HUES6 (cell line): ENCODE measurements around the gene EVL.
"Not testable (repeated sequence)": the region's sequence is repeated elsewhere in the genome, so short reads cannot be mapped to it uniquely, and the experiment has no call there.

ENCODE experiments used
- H3K27ac ChIP-seq: 2 replicates; pipeline ENCODE4 v1.7.0; 2013; ENCODE audit warnings: low read depth, mild to moderate bottlenecking, low read length, inconsistent platforms
- H3K27me3 ChIP-seq: 2 replicates; pipeline ENCODE4 v1.6.1; 2013; ENCODE audit warnings: low read length; ENCODE audit not compliant: control insufficient read depth, insufficient read depth
- H3K36me3 ChIP-seq: 2 replicates; pipeline ENCODE4 v1.6.1; 2013; ENCODE audit warnings: low read length; ENCODE audit not compliant: control insufficient read depth, insufficient read depth
- H3K4me1 ChIP-seq: 2 replicates; pipeline ENCODE4 v1.6.1; 2013; ENCODE audit warnings: low read length; ENCODE audit not compliant: control insufficient read depth, insufficient read depth
- H3K4me3 ChIP-seq: 2 replicates; pipeline ENCODE4 v1.5.1; 2013; ENCODE audit warnings: low read depth, low read length
- H3K9ac ChIP-seq: one replicate; pipeline ENCODE4 v1.6.1; 2013; ENCODE audit warnings: mild to moderate bottlenecking, low read length
- H3K9me3 ChIP-seq: 2 replicates; pipeline ENCODE4 v1.6.1; 2013; ENCODE audit warnings: low read depth, low read length; ENCODE audit not compliant: control insufficient read depth, insufficient read depth

EVL gene

DNA sequence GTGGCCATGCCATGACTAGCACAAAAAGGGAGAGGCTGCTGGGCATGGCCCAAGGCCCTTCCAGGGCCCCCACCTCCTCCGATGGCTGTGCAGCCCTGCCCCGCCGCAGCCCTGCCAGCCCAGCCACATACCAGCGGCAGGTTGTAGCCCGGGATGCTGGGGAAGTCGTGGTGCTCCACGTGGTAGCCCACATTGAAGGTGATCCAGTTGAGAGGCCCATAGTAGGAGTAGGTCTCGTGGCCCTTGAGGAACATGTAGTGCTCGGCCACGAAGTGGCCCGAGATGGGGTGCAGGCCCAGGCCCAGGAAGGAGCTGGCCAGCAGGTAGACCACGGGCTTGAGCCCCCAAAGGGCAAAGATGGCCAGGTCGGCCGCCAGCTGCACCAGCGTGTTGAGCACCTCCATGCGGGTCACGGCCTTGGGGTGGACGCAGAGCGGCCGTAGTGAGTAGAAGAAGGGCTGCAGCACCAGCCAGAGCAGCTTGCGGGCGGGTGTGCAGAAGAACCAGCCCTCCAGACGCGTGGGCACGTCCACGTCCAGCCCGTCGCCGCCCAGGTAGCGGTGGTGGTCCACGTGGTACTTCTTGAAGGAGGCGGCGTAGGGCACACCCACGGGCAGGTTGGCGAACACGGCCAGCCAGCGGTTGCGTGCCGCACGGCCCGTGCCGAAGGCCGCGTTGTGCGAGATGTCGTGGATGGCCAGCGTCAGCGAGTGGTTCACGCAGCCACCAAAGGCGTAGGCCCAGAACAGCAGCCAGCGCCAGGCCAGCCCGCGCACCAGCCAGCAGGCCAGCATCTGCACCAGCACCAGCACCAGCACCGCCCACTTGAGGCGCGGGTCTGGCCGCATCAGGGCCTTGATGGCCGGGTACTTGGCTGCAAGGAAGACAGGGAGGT lies 83.9 kb downstream of the EVL start:
- Histone ChIP-seq H3K4me1 (no peaks in the 10 kb centered on the region), H3K9ac (no peak overlapping the region), H3K27me3 (no peaks in the 10 kb centered on the region), H3K27ac (no peak overlapping the region), H3K36me3 (0 out of 2 replicates have a peak, but pooled peaks cover 2% of the 10 kb centered on the region), H3K4me3 (no peak overlapping the region), H3K9me3 (no peaks in the 10 kb centered on the region)

DNA sequence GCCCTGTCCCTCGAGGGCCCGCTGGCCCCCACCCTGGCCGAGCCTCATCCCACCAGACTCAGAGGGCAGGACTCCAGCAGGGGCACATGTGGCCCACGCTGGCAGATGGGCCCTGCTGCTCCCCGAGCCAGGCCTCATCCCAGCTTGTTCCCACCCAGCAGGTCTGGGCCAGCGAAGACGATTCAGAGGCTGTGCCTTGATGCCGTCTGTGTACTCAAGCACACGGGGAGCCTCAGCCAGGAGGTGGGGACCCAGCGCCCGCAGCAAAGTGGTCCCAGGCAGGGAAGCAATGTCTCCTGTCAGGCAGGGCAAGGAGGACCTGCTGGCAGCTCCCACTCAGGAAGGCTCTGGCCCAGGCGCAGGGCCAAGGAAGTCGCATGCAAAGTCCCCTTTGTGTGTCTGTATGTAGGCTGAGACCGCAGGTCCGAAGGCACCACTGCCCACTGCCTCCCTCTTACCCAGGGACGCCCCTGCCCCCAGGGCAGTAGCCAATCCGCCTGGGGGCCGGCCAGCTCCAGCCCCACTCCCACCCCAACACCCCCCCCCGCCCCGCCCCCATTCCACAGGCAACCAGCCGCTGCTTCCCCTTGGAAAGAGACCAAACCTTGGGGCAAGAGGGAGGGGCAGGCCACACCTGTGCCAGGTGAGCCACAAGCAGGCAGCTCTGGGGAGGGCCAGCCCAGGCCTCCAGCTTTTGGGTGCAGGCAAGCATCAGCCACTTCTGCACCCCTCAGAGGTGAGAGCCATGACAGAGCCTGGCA lies 84.8 kb downstream of the EVL start:
- no peaks in the 10 kb centered on the region for H3K36me3 ChIP-seq
- H3K4me1 ChIP-seq: no peaks in the 10 kb centered on the region
- H3K27ac ChIP-seq: no peak overlapping the region
- H3K4me3 ChIP-seq: no peak overlapping the region
- peaks cover 7% of the 10 kb centered on the region; the same call in 1 of the 2 replicates for H3K9me3 ChIP-seq
- H3K27me3 ChIP-seq: no peaks in the 10 kb centered on the region
- H3K9ac ChIP-seq: no peak overlapping the region

DNA sequence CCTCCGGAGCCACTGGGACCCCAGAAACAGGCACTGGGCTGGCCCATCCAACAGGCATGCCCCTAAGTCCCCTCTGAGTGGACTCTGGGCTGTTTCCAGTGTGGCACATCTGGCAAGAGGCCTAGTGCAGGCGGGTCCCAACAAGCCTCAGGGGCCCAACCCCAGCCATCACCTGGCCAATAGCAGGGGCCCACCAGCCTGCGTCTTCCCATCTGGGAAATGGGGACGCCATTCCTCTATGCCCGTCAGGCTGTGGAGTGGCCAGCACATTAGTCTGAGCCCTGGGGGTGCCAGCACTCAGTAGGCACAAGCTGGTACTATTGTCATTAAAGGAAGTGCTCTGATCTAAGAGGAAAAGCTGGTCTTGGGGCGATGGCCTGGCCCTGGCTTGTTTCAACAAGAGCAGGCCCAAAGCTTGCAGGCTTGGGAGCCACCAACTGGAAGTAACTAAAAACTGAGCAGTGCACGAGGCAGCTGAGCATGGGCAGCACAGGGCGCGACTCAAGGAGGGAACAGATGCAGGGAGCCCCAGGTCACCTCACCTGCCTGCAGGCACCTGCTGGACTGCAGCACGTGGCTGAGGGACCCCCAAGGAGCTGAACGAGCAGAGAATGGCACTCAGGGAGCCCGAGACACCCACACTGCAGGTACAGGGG lies 85.8 kb downstream of the EVL start:
- Histone ChIP-seq H3K27me3 (peaks cover 4% of the 10 kb centered on the region), H3K9me3 (peaks cover 7% of the 10 kb centered on the region; the same call in 1 of the 2 replicates), H3K9ac (no peak overlapping the region), H3K36me3 (no peaks in the 10 kb centered on the region), H3K4me1 (peaks cover 3% of the 10 kb centered on the region), H3K27ac (no peak overlapping the region), H3K4me3 (no peak overlapping the region)

DNA sequence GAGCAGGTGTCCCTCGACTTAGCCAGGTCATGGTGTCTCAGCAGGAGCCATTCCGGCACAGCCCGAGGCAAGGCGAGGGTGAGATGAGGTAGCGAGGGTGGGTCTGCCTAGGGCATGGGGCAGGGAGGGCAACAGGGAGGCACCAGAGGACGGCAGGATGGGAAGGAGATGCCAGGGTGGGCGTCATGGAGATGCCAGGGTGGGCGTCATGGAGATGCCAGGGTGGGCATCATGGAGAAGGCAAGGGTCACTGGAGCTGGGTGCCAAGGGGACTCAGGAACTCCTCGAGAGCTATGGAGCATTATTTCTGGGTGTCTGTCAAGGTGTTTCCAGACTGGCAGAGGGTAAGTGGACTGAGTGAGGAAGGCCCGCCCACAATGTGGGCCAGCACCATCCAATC lies 86.9 kb downstream of the EVL start:
- H3K9me3 ChIP-seq: peaks cover 7% of the 10 kb centered on the region; the same call in 1 of the 2 replicates
- no peaks in the 10 kb centered on the region for H3K36me3 ChIP-seq
- peaks cover 14% of the 10 kb centered on the region for H3K27me3 ChIP-seq
- no peak overlapping the region for H3K27ac ChIP-seq
- no peak overlapping the region for H3K4me3 ChIP-seq
- H3K4me1 ChIP-seq: peaks cover 3% of the 10 kb centered on the region
- no peak overlapping the region for H3K9ac ChIP-seq

DNA sequence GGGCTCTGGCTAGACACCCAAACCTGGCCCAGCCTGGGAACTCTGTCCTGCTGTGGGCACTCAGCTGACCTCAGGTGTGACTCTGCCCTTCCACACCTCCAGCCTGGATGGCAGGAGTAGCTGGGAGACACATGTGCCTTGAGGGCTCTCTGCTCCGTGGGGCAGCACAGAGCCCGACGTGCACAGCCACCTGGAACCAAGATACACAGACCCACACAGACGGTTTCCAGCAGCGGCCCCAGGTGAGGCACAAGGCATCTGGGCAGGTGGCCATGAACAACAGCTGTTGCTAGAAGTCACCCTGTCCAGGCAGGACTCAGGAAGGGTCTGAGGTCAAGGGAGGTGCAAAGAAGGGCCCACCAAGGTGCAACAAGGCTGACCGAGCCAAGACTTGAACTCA lies 88.3 kb downstream of the EVL start:
- Histone ChIP-seq H3K4me3 (no peak overlapping the region), H3K27ac (no peak overlapping the region), H3K9me3 (peaks cover 7% of the 10 kb centered on the region; the same call in 1 of the 2 replicates), H3K36me3 (no peaks in the 10 kb centered on the region), H3K27me3 (peaks cover 29% of the 10 kb centered on the region), H3K9ac (no peak overlapping the region), H3K4me1 (peaks cover 3% of the 10 kb centered on the region)

DNA sequence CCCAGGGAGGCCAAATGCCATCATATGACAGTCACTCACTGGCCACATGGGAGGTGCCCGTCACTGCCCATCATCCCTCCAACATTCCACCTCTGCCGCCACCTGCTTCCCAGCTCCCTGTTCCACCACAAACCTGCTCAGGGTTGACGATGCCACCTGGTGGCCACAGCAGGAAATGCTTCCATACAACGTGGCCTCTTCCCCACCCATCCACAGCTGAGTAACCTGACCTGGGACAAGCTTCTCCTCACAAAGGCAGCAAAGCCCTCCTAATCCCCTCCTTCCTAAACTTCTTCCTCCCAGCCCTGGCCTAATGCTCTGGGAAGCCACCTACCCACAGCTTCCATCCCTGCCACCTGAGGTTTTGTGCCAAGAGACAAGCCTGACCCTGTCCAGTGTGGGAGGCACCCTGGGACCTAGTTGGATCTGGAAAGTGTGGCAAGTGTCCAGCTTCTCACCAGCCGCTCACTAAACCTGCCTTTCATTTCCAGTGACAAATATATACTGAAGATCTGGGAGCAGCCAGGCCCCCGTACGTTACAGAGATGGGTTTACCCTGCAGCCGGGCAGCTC lies 89.9 kb downstream of the EVL start:
- Histone ChIP-seq H3K27me3 (peaks cover 44% of the 10 kb centered on the region), H3K9ac (no peak overlapping the region), H3K27ac (no peak overlapping the region), H3K9me3 (peaks cover 7% of the 10 kb centered on the region; the same call in 1 of the 2 replicates), H3K4me1 (peaks cover 3% of the 10 kb centered on the region), H3K4me3 (no peak overlapping the region), H3K36me3 (no peaks in the 10 kb centered on the region)

DNA sequence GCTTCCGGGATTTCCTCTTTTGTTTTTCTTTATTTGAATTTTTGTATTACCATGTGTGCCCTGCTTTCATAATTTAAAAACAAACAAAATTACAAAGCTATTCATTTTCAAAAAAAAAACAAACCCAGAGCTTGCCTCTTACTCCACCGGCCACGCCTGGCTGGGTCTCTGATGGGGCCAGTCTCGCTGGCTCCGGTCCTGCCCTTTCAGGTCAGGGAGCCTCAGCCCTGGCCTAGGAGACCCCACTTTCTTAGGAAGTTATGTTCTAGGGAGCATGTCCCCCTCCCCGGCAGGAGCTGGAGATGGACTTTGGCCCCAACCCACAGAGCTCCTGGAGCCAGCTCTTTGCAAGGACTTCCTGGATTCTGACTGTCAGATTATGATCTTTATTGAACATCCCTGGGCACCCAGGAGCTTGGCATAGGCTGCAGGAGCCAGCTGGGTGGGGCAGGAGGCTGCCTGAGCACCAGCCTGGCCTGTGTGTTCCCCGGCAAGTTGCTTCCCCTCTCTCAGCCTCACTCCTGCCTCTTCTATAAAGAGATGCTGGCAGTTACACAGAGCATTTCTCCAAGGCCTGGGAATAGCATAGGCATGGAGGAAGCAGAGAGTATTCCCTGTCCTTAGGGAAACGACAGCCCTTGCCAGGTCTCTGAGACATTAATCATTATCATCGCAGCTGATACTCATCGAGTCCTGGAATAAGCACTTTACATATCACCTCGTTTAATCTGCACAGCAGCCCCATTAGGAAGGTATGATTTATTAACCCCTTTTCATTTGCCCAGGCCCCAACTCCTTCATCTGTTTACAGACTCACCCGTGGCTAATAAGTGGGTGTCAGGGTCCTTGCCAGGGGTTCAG lies 90.8 kb downstream of the EVL start:
- Histone ChIP-seq H3K4me1 (peaks cover 3% of the 10 kb centered on the region), H3K4me3 (no peak overlapping the region), H3K36me3 (no peaks in the 10 kb centered on the region), H3K9ac (no peak overlapping the region), H3K27me3 (peaks cover 53% of the 10 kb centered on the region), H3K9me3 (peaks cover 7% of the 10 kb centered on the region; the same call in 1 of the 2 replicates), H3K27ac (no peak overlapping the region)

DNA sequence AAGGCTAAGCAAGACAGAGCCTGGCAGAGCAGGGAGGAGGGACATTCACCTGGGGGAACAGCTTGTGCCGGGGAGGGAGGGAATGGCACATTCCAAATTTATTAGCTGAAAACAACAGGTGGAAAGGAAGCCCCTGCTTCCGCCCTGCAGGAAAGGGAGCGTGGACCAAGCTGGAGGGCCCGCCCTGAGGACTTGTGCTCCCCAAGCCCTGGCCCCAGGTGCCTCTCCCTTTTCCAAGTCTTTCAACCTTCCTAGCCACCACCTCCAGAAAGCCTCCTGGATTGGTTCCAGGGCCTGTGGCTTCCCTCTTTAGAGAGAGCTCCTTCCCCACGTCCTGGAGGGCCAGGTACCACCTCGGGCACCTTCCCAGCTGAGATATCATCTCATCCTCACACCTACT lies 91.6 kb downstream of the EVL start:
- Histone ChIP-seq H3K4me1 (peaks cover 3% of the 10 kb centered on the region), H3K27ac (no peak overlapping the region), H3K9ac (no peak overlapping the region), H3K27me3 (peaks cover 59% of the 10 kb centered on the region), H3K9me3 (peaks cover 7% of the 10 kb centered on the region; the same call in 1 of the 2 replicates), H3K4me3 (no peak overlapping the region), H3K36me3 (no peaks in the 10 kb centered on the region)

DNA sequence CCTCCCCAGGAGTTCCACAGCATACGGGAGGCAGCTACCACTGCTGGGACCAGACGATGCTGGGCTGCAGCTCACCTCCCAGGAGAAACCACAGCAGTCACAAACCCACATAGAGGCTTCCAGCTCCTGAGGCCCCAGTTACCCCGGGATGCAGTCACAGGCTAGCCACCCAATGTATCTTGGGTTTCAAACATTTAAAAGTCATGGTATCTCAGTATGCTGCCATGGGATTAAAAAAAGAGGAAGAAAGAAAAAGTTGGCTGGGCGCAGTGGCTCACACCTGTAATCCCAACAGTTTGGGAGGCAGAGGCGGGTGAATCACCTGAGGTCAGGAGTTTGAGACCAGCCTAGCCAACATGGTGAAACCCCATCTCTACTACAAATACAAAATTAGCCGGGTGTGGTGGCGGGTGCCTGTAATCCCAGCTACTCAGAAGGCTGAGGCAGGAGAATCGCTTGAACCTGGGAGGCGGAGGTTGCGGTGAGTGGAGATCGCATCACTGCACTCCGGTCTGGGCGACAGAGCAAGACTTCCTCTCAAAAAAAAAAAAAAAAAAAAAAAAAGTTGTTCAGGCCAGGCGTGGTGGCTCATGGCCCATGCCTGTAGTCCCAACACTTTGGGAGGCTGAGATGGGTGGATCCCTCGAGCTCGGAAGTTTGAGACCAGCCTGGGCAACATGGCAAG lies 92.5 kb downstream of the EVL start:
- not testable (repeated sequence) for H3K4me3 ChIP-seq, H3K9ac ChIP-seq, H3K36me3 ChIP-seq, H3K27ac ChIP-seq, H3K9me3 ChIP-seq, H3K4me1 ChIP-seq
- peaks cover 64% of the 10 kb centered on the region for H3K27me3 ChIP-seq
